GM18907 (cell line): Measurements from ENCODE around the gene BMPR2.
"Not testable (repeated sequence)": the region's sequence is repeated elsewhere in the genome, so short reads cannot be mapped to it uniquely, and the experiment has no call there.

Experiments
- ATAC-seq: cut with Tn5 transposase; IDR thresholded peaks from one replicate; pipeline ENCODE4 v1.9.1; 2021; ENCODE audit warnings: mild to moderate bottlenecking, moderate library complexity; ENCODE audit not compliant: unreplicated experiment

Gene BMPR2

GRCh38 chr2:202514732-202515131 is 138.6 kb downstream of the BMPR2 start:
- no peak for ATAC-seq

DNA sequence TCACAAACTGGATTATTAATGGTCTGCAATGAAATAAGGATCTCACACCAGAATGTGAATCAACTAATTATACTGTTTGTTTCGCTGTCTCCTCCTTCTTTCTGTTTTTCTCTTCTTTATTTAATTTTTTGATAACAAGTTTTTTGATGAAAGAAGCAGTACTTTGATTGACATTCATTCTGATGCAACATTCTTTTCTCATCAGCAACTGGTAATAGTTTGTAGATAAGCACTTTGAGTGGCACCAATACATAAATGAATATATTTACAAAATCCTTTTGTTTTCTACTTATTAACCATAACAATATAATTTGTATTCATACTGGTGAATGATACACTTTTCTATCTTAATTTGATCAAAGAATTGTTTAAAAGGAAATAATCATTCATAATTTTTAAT is 143.3 kb downstream of the BMPR2 start:
- no peak for ATAC-seq

DNA sequence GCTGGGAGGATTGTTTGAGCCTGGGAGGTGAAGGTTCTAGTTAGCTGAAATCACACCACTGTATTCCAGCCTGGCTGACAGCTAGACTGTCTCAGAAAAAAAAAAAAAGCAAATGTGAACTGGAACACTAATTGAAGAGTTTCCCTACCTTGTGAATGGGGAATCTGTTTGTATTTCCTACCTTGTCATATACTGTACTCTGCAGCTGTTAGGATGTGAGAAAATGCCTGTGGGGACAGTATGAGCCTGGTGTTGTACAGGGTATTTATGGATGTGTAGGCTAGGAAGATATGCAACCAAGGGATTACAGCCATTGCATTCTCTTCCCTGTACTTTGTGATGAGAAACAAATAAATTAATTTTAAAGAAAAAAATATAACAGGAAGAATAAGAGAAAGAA is 145.3 kb downstream of the BMPR2 start:
- ATAC-seq: no peak

- ATAC-seq: no peak
Measured at GRCh38 chr2:202529389-202529788, 153.3 kb downstream of the BMPR2 start.

- no peak for ATAC-seq
Measured at GRCh38 chr2:202530038-202530437, 153.9 kb downstream of the BMPR2 start.

- not testable (repeated sequence) for ATAC-seq
Measured at GRCh38 chr2:202535290-202535689, 159.2 kb downstream of the BMPR2 start.

- ATAC-seq: no peak
Measured at GRCh38 chr2:202541137-202541536, 165.0 kb downstream of the BMPR2 start.

DNA sequence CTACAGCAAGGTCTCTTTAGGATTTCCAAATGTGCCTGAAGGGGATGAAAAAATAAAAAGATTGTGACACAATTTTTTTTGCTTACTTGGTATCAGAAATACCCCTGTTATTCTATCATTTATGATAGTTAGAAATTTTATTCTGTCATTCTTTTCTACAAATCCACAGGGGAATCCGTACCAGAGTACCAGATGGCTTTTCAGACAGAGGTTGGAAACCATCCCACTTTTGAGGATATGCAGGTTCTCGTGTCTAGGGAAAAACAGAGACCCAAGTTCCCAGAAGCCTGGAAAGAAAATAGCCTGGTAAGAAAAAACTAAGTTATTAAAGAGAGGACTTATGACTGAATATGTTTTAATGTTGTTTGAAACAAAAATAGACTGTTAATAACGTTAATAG is 166.0 kb downstream of the BMPR2 start:
- no peak for ATAC-seq

- ATAC-seq: no peak
Measured at GRCh38 chr2:202545523-202545922, 169.4 kb downstream of the BMPR2 start.

DNA sequence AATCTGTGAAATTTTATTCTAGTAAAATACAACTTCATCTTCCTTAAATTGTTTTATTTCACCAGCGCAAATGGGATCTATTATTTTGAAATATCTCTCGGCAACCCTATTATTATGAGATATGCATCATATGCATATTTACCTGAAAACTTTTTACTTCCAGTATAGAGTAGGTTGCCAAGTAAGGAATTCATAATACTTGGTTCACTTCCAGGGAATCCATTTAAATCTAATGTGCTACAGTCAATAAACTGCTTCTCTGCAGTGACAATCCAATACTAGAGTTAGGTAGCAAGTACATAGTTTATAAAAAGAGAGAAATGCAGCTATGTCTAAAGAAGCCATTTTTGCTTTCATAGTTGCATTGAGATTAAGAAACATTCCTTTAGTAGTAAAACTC is 169.8 kb downstream of the BMPR2 start:
- no peak for ATAC-seq

DNA sequence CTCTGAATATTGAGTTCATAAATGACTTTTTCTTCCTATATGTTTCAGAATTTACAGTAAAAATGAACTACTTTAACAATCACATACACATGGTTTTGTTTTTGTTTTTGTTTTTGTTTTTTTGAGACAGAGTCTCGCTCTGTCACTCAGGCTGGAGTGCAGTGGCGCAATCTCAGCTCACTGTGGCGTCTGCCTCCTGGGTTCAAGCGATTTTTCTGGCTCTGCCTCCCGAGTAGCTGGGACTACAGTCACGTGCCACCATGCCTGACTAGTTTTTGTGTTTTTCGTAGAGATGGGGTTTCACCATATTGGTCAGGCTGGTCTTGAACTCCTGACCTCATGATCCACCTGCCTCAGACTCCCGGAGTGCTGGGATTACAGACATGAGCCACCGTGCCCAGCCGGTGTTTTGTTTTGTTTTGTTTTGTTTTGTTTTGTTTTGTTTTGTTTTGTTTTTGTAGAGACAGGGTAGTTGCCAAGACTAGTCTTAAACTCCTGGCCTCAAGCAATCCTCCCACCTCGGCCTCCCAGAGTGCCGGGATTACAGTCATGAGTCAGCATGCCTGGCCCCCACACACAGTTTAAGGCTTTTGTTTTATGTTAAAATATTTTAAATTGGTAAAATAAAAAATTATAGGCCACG is 170.5 kb downstream of the BMPR2 start:
- ATAC-seq: not testable (repeated sequence)

DNA sequence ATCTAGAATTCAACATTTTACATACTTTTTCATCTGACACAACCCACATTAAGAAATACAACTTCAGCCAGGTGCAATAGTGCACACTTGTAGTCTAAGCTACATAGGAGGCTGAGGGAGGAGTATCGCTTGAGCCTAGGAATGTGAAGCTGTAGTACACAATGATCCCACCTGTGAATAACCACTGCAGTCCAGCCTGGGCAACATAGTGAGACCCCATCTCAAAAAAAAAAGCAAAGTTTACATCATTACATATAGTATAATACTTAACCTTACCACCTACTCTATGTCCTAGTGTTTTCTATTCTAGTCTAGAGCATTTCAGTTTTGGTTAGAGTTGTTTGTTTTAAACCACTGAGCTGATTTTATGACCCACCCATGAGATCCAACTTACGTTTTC is 172.1 kb downstream of the BMPR2 start:
- ATAC-seq: no peak

DNA sequence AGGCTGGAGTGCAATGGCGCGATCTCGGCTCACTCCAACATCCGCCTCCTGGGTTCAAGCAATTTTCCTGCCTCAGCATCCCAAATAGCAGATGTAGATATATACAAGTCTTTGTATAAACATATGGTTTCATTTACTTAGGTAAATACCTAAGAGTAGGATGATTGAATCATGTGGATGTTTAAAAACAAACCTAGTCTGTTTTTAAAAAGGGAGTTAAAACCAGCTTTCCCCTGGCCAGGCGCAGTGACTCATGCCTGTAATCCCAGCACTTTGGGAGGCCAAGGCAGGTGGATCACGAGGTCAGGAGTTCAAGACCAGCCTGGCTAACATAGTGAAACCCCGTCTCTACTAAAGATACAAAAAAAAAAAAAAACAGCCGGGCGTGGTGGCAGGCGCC is 174.9 kb downstream of the BMPR2 start:
- ATAC-seq: not testable (repeated sequence)

GRCh38 chr2:202555356-202555755 is 179.2 kb downstream of the BMPR2 start:
- no peak for ATAC-seq

GRCh38 chr2:202560200-202560599 is 184.1 kb downstream of the BMPR2 start:
- ATAC-seq: no peak

- no peak for ATAC-seq
Measured at GRCh38 chr2:202564226-202564625, 188.1 kb downstream of the BMPR2 start.

DNA sequence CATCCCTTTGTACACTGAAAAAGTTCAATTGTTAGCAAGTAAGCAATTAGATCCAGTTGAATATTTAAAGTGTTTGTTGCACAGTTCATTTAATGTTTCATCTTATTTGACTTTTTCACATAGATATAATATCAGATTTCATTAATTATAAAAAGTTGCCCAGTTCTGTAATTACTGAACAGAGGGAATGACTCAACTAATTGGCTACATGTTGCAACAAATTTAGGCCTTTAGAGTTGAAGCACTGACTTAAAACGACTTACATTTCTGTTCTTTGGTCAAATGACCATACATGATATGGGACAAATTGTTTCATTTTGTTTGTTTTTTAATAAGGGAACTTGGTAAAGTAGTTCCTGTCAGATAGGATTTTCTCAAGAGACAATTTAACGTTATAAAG is 190.2 kb downstream of the BMPR2 start:
- ATAC-seq: no peak

- no peak for ATAC-seq
Measured at GRCh38 chr2:202574541-202574940, 198.4 kb downstream of the BMPR2 start.

- ATAC-seq: not testable (repeated sequence)
Measured at GRCh38 chr2:202575194-202575593, 199.1 kb downstream of the BMPR2 start.

DNA sequence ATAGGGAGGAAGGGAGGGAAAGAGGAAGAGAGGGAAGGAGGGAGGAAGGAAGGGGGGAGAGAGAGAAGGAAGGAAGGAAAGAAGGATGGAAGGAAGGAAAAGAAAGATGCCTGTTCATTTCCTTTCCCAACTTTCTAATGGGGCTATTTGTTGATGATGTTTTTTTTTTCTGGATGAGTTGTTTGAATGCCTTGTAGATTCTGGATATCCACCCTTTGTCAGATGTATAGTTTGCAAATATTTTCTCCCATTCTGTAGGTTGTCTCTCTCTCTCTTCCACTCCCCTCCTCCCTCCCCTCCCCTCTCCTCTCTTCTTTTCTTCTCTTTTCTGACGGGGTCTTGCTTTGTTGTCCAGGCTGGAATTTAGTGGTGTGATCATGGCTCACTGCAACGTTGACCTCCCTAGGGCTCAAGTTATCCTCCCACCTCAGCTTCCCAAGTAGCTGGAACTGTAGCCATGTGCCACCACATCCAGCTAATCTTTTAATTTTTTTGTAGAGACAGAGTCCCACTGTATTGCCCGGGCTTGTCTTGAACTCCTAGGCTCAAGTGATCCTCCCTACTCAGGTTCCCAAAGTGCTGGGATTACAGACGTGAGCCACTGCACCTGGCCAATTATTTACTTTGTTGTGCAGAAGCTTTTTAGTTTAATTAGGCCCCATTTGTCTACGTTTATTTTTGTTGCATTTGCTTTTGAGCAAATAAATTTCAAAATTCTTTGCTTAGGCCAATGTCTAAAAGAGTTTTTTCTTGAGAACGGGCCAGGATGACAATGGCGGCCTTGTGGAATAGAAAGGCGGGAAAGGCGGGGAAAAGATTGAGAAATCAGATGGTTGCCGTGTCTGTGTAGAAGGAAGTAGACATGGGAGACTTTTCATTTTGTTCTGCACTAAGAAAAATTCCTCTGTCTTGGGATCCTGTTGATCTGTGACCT is 201.4 kb downstream of the BMPR2 start:
- no peak for ATAC-seq

- ATAC-seq: not testable (repeated sequence)
Measured at GRCh38 chr2:202582846-202583245, 206.7 kb downstream of the BMPR2 start.

GRCh38 chr2:202583709-202584219 is 207.6 kb downstream of the BMPR2 start:
- ATAC-seq: no peak
